Right atrium auricular region (tissue), 2 donors: ENCODE data around the gene FHIT. TPM values are rescaled to one million over a fixed set of nuclear protein-coding genes. Genes with fewer than 3 reads are reported as not detected.

Source experiments
- DNase-seq: peaks from one replicate; pipeline ENCODE4 v3.0.0-alpha.2; 2019; ENCODE audit warnings: low spot score
- H3K27ac ChIP-seq, 2 donors: fragments of 200-600 bp; sonication (generic); 1 replicate in 1 of 2; 2 replicates in 1 of 2; pipeline ENCODE4 v1.5.1; 2016 to 2019
- H3K27me3 ChIP-seq, 2 donors: fragments of 200-600 bp; sonication (generic); one replicate each; pipeline versions ENCODE4 v1.5.1 to v1.6.0; 2017 to 2019
- H3K36me3 ChIP-seq: fragments of 200-600 bp; sonication (generic); one replicate; pipeline ENCODE4 v1.5.1; 2016
- H3K4me1 ChIP-seq, 2 donors: fragments of 200-600 bp; sonication (generic); one replicate each; pipeline versions ENCODE4 v1.5.1 to v1.6.0; 2017 to 2019
- H3K4me3 ChIP-seq, 2 donors: fragments of 200-600 bp; sonication (generic); 1 replicate in 1 of 2; 2 replicates in 1 of 2; pipeline ENCODE4 v1.5.1; 2017 to 2019; ENCODE audit warnings: mild to moderate bottlenecking in 1 of 2, moderate library complexity in 1 of 2
- H3K9me3 ChIP-seq, 2 donors: fragments of 200-600 bp; sonication (generic); one replicate each; pipeline ENCODE4 v1.5.1; 2019
- CTCF ChIP-seq, 2 donors: fragments of 200-600 bp; sonication (generic); IDR thresholded peaks; one replicate each; pipeline ENCODE4 v1.5.1; 2019; ENCODE audit warnings: antibody characterized with exemption in 2 of 2
- total RNA-seq, 2 donors: library from RNA; depleted of rRNA; stranded (reverse); fragments of >200 nt; gene quantifications; one replicate each; pipeline ENCODE4 v1.1.0, GENCODE V29; 2016

Gene FHIT
- total RNA-seq, 2 donors from 2014 or later: 10.4 to 11.0 TPM

DNA sequence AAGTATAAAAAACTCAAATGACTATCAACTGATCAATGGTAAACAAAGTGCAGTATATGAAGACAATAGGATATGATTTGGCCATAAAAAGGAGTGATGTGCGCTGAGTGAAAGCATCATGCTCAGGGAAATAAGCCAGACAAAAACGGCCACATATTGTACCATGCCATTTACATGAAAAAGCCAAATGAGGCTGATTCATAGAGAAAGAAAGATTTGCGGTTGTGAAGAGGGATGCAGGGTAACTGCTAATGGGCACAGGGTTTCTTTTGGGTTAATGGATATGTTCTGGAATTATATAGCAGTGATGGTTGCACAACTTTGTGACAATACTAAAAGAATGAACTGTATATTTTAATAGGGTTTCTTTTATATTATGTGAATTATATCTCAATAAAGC is 1324.2 kb downstream of the FHIT start:
- Histone ChIP-seq H3K4me1 (no peaks in the 10 kb centered on the region), H3K36me3 (no peaks in the 10 kb centered on the region), H3K27ac (no peak overlapping the region), H3K9me3 (no peaks in the 10 kb centered on the region), H3K27me3 (no peaks in the 10 kb centered on the region), H3K4me3 (no peak overlapping the region)
- TF ChIP-seq CTCF (IDR thresholded peaks at IDR 0.05): no peak
- no peak for DNase-seq

- H3K4me1 ChIP-seq: no peaks in the 10 kb centered on the region
These were observed 1325.3 kb downstream of the FHIT start for GRCh38 chr3:59925946-59926345.

GRCh38 chr3:59922192-59922591 is 1329.1 kb downstream of the FHIT start:
- Histone ChIP-seq H3K9me3 (no peaks in the 10 kb centered on the region), H3K36me3 (no peaks in the 10 kb centered on the region), H3K27me3 (no peaks in the 10 kb centered on the region), H3K4me3 (no peak overlapping the region), H3K4me1 (no peaks in the 10 kb centered on the region), H3K27ac (no peak overlapping the region)
- TF ChIP-seq CTCF (IDR thresholded peaks at IDR 0.05): no peak
- DNase-seq: no peak

More at GRCh38 chr3:59925946-59926345, 1325.3 kb downstream of the FHIT start:
- no peaks in the 10 kb centered on the region for H3K27me3 ChIP-seq
- no peak overlapping the region for H3K27ac ChIP-seq
- H3K36me3 ChIP-seq: no peaks in the 10 kb centered on the region
- no peak for TF ChIP-seq CTCF (IDR thresholded peaks at IDR 0.05)
- no peak for DNase-seq
- no peaks in the 10 kb centered on the region for H3K9me3 ChIP-seq
- no peak overlapping the region for H3K4me3 ChIP-seq

GRCh38 chr3:59920822-59921221 is 1330.4 kb downstream of the FHIT start:
- no peak overlapping the region for H3K4me3 ChIP-seq
- no peak for TF ChIP-seq CTCF (IDR thresholded peaks at IDR 0.05)
- no peaks in the 10 kb centered on the region for H3K9me3 ChIP-seq
- no peaks in the 10 kb centered on the region for H3K27me3 ChIP-seq
- no peak overlapping the region for H3K27ac ChIP-seq
- no peak for DNase-seq
- no peaks in the 10 kb centered on the region for H3K4me1 ChIP-seq
- H3K36me3 ChIP-seq: no peaks in the 10 kb centered on the region

DNA sequence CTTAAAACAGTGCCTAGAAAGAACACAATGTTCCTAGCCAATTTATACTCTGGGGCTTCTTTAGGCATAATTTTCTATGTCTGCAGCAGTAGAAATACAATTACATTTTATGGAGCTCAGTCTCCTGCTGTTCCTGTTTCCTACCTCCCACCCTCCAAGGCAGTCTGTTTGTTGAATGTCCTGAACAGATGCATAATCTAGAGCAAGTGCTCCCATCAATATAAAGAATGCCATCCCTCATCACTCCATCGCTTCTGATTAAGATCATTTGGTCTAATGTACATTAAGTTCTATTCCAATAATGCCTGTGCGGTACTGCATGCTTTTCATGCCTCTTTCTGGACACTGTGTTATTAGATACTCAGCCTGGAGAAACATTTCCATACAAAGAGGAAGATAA is 1331.7 kb downstream of the FHIT start:
- Histone ChIP-seq H3K27me3 (no peaks in the 10 kb centered on the region), H3K9me3 (no peaks in the 10 kb centered on the region), H3K36me3 (no peaks in the 10 kb centered on the region), H3K4me1 (no peaks in the 10 kb centered on the region), H3K27ac (no peak overlapping the region), H3K4me3 (no peak overlapping the region)
- no peak for TF ChIP-seq CTCF (IDR thresholded peaks at IDR 0.05)
- DNase-seq: no peak

DNA sequence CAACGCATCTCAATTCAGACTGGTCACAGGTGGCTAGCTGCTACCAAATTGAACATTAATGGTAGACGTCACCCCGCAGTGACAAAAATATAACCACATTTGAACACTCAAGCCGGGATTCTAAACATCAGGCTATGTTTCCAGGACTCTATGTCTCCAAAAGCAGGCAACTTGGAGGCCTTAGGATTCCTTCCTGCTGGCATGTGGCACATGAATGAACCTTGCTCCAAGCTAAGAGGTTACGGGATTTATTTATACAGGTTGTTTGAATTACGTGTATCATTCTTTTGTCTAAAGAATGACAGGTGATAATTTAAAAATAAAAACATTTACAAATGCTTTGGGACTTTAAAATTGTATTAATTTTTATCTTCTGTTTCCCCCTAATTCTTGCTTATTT is 1337.0 kb downstream of the FHIT start:
- no peak for TF ChIP-seq CTCF (IDR thresholded peaks at IDR 0.05)
- Histone ChIP-seq H3K36me3 (no peaks in the 10 kb centered on the region), H3K27me3 (no peaks in the 10 kb centered on the region), H3K9me3 (no peaks in the 10 kb centered on the region), H3K27ac (no peak overlapping the region), H3K4me3 (no peak overlapping the region), H3K4me1 (no peaks in the 10 kb centered on the region)
- DNase-seq: no peak
